Keratinocyte (primary cell): ENCODE data around the gene KCNMA1. TPM values are rescaled to one million over a fixed set of nuclear protein-coding genes. Genes with fewer than 3 reads are reported as not detected.

Experiments
- DNase-seq: peaks from one replicate; pipeline ENCODE4 v3.0.0-alpha.2; 2011; ENCODE audit warnings: low read depth, missing footprints, low spot score
- FAIRE-seq: peaks from 2 replicates; lab custom pipeline; 2011; peaks lifted over from hg19 to GRCh38; lab: Jason Lieb, UNC
- H2AFZ ChIP-seq: 2 replicates; pipeline ENCODE4 v1.6.0; 2012; ENCODE audit warnings: low read length, control low read depth, inconsistent platforms; ENCODE audit not compliant: control insufficient read depth
- H3K27ac ChIP-seq: 2 replicates; pipeline ENCODE4 v1.5.1; 2011; ENCODE audit warnings: low read length; ENCODE audit not compliant: control insufficient read depth, insufficient read depth
- H3K27me3 ChIP-seq: 3 replicates; pipeline ENCODE4 v1.6.0; 2011; ENCODE audit warnings: low read length; ENCODE audit not compliant: control insufficient read depth, insufficient read depth; ENCODE audit errors: extremely low read depth
- H3K36me3 ChIP-seq, 2 experiments: 2 replicates in 1 of 2; 3 replicates in 1 of 2; pipeline ENCODE4 v1.5.1; 2011; ENCODE audit warnings: low read length in 2 of 2, mild to moderate bottlenecking in 1 of 2; ENCODE audit not compliant: control insufficient read depth in 2 of 2, insufficient read depth in 2 of 2; ENCODE audit errors: extremely low read depth in 1 of 2
- H3K4me1 ChIP-seq: 3 replicates; pipeline ENCODE4 v1.5.1; 2011; ENCODE audit warnings: low read length; ENCODE audit not compliant: control insufficient read depth, insufficient read depth; ENCODE audit errors: extremely low read depth
- H3K4me2 ChIP-seq: 3 replicates; pipeline ENCODE4 v1.6.0; 2011; ENCODE audit warnings: low read depth, low read length; ENCODE audit not compliant: control insufficient read depth, insufficient read depth; ENCODE audit errors: extremely low read depth
- H3K4me3 ChIP-seq, 3 experiments: fragments of 200-600 bp in 1 of 3; sonication (generic) in 1 of 3; 2 replicates in 2 of 3; 3 replicates in 1 of 3; pipeline ENCODE4 v1.5.1; 2011 to 2016; ENCODE audit warnings: low read length in 3 of 3, mild to moderate bottlenecking in 3 of 3, control low read depth in 2 of 3, inconsistent platforms in 1 of 3, low read depth in 1 of 3, mixed read lengths in 1 of 3, mixed run types in 1 of 3, moderate library complexity in 1 of 3; ENCODE audit not compliant: control insufficient read depth in 2 of 3, insufficient read depth in 2 of 3; ENCODE audit errors: extremely low read depth in 1 of 3
- H3K79me2 ChIP-seq: 2 replicates; pipeline ENCODE4 v1.6.0; 2012; ENCODE audit warnings: low read length; ENCODE audit not compliant: control insufficient read depth, insufficient read depth
- H3K9ac ChIP-seq: 3 replicates; pipeline ENCODE4 v1.6.0; 2011; ENCODE audit warnings: low read length; ENCODE audit not compliant: control insufficient read depth, insufficient read depth; ENCODE audit errors: extremely low read depth
- H3K9me1 ChIP-seq: 3 replicates; pipeline ENCODE4 v1.6.0; 2011; ENCODE audit warnings: low read length; ENCODE audit not compliant: control insufficient read depth, insufficient read depth; ENCODE audit errors: extremely low read depth
- H3K9me3 ChIP-seq: 2 replicates; pipeline ENCODE4 v1.5.1; 2012; ENCODE audit warnings: low read depth, low read length; ENCODE audit not compliant: control insufficient read depth
- H4K20me1 ChIP-seq: 3 replicates; pipeline ENCODE4 v1.6.0; 2011; ENCODE audit warnings: low read length; ENCODE audit not compliant: control insufficient read depth, insufficient read depth; ENCODE audit errors: extremely low read depth
- CTCF ChIP-seq, 3 experiments: IDR thresholded peaks in 1 of 3; conservative IDR thresholded peaks in 1 of 3; optimal IDR thresholded peaks in 1 of 3; 2 replicates in 2 of 3; 3 replicates in 1 of 3; pipeline versions ENCODE3 to v1.5.1; 2011; ENCODE audit warnings: low read length in 3 of 3, mild to moderate bottlenecking in 3 of 3, moderate library complexity in 2 of 3, control low read depth in 1 of 3, inconsistent platforms in 1 of 3; ENCODE audit not compliant: insufficient read depth in 2 of 3; ENCODE audit errors: extremely low read depth in 1 of 3
- EZH2 ChIP-seq: IDR thresholded peaks from one replicate; pipeline ENCODE4 v1.6.1; 2012; ENCODE audit warnings: inconsistent platforms, mild to moderate bottlenecking, low read length, moderate library complexity
- dilution Hi-C: fragments of 300-500 bp; cut with MboI; formaldehyde crosslinking; loops from one replicate; pipeline ENCODE4 v1.7.0; 2020; ENCODE audit warnings: low sequenced_read_pairs; ENCODE audit not compliant: extremely low pct_ligation_motif_present
- polyA plus RNA-seq, 5 experiments: library from polyadenylated mRNA; depleted of rRNA in 3 of 5; stranded (reverse) in 3 of 5; stranded (forward) in 1 of 5; unstranded in 1 of 5; fragments of >200 nt; gene quantifications; 1 replicate in 1 of 5; 2 replicates in 3 of 5; 3 replicates in 1 of 5; pipeline versions ENCODE4 v1.2.1 to v1.2.3, GENCODE V29; 2011 to 2012; ENCODE audit warnings: missing spikeins in 2 of 5, low read depth in 1 of 5, low replicate concordance in 1 of 5

The KCNMA1 gene
- polyA plus RNA-seq, 1 donor (not counting 4 experiments of a cell fraction or from before 2014, with no cell fraction given) = 6.3 TPM

- Histone ChIP-seq H3K36me3 (no peaks in the 10 kb centered on the region), H3K27me3 (no peaks in the 10 kb centered on the region), H3K4me3 (no peak overlapping the region), H3K79me2 (no peaks in the 10 kb centered on the region), H3K4me1 (peaks cover 10% of the 10 kb centered on the region), H3K9me1 (no peaks in the 10 kb centered on the region), H3K27ac (no peak overlapping the region), H4K20me1 (no peaks in the 10 kb centered on the region), H3K4me2 (no peak overlapping the region), H3K9me3 (no peaks in the 10 kb centered on the region), H3K9ac (no peak overlapping the region), H2AFZ (no peak overlapping the region)
- FAIRE-seq (no peak), DNase-seq (no peak)
- dilution Hi-C loops = no loop called here
- TF ChIP-seq CTCF (optimal IDR thresholded peaks at IDR 0.05 in 1 of 3, IDR thresholded peaks at IDR 0.05 in 1 of 3, conservative IDR thresholded peaks at IDR 0.05 in 1 of 3; ENCODE audit: extremely low read depth in 1 of 3, insufficient read depth in 2 of 3, low read length in 3 of 3) = no peak
- TF ChIP-seq EZH2 = no peak
These were observed 523.3 kb downstream of the KCNMA1 start for GRCh38 chr10:77114181-77114821.

- H3K27ac ChIP-seq = peak overlapping the region; percentile 6
- peak; percentile 32 for DNase-seq
- H3K4me3 ChIP-seq = no peak overlapping the region
- dilution Hi-C loops = no loop called here
- peak; percentile 79 for FAIRE-seq
- no peaks in the 10 kb centered on the region for H3K27me3 ChIP-seq
- no peaks in the 10 kb centered on the region for H3K9me1 ChIP-seq
- no peak overlapping the region for H2AFZ ChIP-seq
- no peaks in the 10 kb centered on the region for H3K79me2 ChIP-seq
- peak overlapping the region; percentile 31 for H3K4me2 ChIP-seq
- no peaks in the 10 kb centered on the region for H3K9me3 ChIP-seq
- no peaks in the 10 kb centered on the region for H4K20me1 ChIP-seq
- TF ChIP-seq EZH2 = no peak
- TF ChIP-seq CTCF (optimal IDR thresholded peaks at IDR 0.05 in 1 of 3, IDR thresholded peaks at IDR 0.05 in 1 of 3, conservative IDR thresholded peaks at IDR 0.05 in 1 of 3; ENCODE audit: extremely low read depth in 1 of 3, insufficient read depth in 2 of 3, low read length in 3 of 3) = peak; percentile 64 to 76 (median 67)
- H3K9ac ChIP-seq = no peak overlapping the region
- peaks cover 7% of the 10 kb centered on the region for H3K4me1 ChIP-seq
- H3K36me3 ChIP-seq = no peaks in the 10 kb centered on the region
These were observed 525.7 kb downstream of the KCNMA1 start for GRCh38 chr10:77111611-77112550.
